CD4-positive, alpha-beta T cell treated with Interferon gamma for 1 hour (primary cell): Measurements from ENCODE around the gene ANKMY1.

Experiments
- DNase-seq: peaks from one replicate; pipeline ENCODE4 v3.0.0-alpha.2; 2020

Gene ANKMY1

DNA sequence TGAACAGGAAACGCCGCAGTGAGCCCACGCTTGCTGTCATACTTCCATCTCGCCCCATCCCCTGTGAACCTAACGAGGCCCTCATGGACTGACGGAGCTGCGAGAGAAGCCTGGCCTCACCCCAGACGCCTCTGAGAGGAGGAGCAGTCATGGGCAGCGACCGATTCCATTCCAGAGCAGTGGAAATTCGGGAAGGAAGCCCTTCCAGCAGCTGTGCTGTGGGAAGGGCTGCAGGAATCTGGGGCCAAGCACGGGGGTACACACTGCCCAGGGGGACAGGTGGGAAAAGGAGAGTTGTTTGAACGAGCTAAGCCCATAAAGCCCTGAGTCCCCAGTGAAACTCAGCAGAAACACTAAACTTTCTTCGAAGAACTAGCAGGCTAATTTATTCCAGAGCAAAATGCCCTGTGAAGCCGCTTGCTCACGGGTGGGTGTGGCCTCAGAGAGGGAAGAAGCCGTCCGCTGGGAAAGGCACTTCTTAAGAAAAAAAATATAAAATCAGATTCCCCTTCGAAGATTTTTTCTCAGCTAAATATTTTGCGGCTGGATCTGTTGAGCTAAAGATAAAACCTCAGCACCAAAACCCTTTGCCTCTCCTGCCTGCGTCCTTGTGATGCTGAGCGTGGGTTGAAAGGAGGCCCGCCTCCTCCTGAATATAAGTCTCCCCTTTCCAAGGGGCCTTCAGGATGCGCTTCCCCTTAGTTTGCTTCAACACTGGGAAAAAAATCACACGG, 38.2 kb downstream of the ANKMY1 start:
- no peak for DNase-seq

DNA sequence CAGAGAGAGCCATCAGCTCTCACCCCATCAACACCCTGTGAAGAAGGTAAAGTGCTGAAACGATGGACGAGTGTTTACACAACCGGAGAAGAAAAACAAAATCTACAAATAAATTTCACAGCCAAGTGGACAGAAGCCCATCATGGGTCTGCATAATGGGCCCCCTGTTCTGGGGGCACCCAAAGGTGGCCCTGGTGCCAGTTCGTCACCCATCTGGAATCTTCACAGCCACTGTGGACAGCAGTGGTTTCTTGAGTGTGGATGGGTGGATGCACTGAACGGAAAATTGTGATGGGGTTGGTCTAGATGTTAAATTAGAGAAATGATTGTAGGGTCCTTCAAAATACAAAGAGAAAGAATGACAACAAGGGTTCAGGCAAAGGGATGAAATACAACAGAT, 38.8 kb downstream of the ANKMY1 start:
- DNase-seq, result no peak

DNA sequence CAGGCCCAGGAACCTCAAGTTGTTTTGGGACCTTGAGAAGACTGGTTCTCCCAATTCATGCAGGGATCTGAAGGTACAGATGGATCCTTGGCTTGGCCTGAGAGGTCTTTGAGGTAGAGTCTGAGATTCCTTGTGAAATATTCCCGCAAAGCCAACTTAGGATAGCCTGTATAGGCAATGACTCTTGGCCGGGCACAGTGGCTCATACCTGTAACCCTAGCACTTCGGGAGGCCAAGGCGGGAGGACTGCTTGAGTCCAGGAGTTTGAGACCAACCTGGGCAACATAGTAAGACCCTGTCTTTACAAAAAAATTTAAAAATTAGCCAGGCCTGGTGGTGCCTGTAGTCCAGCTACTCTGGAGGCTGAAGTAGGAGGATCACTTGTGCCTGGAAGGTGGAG, 40.4 kb downstream of the ANKMY1 start:
- DNase-seq, result no peak

DNA sequence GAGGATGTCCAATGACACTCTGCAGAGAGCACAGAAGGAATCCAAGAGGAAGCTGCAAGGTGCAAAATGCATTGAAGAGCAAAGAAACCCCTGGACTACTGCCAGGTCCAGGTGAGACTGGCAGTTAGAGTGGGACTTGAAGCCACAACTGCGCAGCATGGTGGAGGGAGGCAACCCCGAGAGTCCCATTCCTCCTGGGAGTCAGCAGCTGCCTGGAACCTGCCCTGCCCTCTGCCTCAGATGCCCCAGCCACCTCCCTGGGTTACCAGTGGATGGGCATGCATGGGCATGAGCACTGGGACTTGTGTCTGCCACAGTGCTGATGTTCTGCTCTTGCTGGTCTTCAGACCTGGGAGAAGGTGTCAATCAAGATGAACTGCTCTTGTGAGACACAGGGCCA, 43.2 kb downstream of the ANKMY1 start:
- no peak for DNase-seq

DNA sequence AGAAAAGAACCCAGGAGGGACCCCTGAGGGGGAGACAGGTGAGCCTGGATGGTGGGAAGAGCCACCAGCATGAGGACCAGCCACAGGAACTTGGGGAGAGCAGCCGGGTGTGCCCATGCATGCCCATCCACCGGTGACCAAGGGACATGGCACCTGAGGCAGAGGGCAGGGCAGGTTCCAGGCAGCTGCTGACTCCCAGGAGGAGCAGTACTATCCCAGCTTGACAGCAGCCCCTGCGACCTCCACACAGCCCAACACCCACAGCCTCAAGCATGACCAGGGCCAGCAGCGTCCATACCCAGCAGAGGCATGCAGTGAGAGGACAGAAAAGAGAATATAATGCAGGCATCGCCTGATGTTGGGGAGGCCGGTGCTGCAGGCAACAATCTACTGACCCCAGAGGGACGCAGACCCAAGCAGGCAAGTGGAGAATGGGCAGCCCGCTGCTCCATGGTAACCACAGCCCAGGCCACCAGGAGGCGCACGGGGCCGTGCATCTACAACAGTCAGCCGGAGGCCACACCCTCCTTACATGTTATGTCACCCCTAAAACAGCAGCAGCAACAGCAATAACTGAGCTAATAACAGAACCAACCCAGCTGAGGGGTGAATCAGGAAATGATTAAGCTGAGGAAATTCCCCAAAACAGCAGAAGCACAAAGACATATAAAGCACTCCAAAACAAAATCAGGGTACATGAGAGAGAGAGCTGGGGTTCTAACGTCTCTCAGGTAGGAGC, 44.1 kb downstream of the ANKMY1 start:
- peak; percentile 84 for DNase-seq

DNA sequence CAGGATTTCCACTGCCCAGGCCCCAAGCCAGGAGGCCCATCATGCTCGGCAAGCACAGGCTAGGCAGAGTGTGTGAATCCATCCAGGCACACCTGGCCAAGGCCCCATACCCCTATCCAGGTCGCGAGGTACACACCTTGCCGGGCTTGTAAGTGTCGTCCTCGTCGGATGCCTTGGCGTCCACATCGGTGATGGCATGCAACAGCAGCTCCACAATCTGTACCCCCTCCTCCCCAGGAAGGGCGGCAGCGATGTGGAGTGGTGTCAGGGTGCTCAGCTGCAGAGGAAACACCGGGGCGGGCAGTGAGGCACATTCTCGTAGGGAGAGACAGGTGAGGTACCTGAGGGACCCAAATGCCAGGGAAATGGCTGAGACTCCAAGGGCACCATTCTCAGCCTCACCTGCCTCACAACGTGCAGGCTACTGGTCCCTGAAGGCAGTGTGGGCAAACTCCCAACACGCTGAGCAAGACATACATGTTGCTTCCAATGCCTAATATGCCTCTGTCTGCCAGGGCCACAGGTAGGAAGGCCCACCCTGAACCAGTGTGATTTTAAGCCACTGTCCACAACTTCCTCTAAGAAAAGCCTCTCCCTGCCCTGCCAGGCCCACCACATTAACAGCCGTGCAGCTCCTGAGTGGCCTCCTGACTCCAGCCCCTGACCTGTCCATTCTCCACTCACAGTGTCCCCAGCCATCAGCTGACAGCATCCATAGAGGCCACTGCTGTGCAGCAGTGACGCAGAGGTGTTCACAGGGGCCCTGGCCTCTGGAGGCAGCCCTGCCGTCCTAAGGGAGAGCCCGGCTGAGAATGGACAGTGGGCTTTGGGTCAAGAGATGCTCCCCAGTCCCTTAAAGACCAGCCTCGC, 44.9 kb downstream of the ANKMY1 start:
- DNase-seq, result no peak

DNA sequence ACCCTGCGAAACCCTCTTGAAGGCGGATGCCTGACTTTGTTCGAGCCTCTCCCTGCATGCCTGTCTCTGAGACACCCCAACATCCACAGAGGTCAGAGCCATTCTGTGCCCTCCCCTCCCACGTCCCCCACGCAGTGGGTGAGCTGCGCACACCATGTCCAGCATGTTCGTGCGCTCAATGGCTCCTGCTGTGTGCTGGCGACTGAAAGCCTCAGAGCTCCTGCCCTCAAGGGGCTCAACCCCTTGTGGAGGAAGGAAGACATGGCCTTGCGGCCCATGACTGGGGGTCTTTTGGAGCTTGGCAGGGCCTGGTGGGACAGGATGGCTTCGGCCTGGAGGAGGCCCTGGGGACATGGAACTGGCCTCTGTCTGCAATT, 45.7 kb downstream of the ANKMY1 start:
- no peak for DNase-seq

DNA sequence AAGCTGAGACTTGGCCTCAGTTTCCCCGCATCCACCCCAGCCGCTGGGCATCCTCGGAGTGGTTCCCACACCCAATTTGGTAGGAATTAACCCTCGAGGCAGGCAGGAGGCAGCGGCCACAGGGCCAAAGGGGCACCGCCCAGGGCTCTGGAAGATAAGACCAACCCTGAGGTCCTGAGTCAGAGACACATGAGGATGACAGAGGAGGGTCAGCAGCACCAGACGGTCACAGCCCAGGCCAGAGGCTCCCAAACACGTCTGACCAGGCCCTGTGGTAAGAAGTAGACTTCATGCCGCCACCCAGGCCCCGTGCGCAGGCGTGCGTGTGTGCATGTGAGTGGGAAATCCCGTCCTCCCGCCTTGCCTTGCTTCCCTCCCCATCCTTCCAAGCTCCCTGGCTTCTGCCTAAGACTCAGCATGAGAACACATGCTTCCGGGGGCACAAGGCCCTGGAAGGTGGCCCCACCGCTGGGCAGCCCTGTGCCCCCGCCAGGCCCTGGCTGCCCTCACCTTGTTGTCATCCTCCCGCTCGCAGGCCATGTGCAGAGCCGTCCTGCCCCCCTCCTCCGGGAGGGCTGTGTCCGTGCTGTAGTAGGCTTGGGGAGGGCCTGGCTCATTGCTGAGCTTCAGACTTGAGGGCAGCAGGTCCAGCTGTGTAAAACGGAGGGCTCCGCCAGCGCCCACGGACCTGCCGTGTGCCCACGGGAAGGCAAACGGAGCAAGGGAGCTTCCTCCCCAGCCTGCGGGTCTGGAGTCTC, 46.3 kb downstream of the ANKMY1 start:
- no peak for DNase-seq

DNA sequence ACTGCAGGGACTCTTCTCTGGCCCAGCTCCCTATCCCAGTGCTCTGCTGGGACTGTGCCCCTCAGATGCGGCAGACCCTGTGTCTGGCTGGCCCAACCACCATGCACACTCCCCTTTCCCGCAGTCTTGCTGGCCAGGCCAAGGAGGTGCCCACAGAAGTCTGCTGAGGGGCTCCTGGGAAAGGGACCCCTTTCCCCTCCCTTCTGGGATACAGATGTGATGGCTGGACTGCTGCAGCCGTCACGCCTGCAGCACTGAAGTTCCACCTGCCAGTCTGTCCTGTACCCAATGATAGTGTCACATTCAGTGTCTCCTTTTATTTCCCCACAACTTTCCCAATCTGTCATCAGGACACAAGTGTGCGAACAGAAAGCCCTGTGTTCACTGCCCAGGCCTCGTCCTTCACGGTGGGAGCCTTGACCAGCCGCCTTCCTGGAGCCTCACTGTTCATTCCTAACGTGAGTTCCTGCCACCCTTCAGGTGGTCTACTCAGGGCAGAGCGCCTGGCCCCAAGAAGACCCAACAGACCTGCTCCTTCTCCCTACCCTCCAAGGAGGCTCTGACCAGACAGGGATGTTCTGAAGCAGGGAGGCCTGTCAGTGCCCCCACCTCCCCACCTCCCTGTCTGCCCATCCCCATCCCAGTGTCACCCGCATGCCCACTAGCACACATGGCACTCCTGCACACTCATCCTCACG, 47.1 kb downstream of the ANKMY1 start:
- DNase-seq, result no peak

DNA sequence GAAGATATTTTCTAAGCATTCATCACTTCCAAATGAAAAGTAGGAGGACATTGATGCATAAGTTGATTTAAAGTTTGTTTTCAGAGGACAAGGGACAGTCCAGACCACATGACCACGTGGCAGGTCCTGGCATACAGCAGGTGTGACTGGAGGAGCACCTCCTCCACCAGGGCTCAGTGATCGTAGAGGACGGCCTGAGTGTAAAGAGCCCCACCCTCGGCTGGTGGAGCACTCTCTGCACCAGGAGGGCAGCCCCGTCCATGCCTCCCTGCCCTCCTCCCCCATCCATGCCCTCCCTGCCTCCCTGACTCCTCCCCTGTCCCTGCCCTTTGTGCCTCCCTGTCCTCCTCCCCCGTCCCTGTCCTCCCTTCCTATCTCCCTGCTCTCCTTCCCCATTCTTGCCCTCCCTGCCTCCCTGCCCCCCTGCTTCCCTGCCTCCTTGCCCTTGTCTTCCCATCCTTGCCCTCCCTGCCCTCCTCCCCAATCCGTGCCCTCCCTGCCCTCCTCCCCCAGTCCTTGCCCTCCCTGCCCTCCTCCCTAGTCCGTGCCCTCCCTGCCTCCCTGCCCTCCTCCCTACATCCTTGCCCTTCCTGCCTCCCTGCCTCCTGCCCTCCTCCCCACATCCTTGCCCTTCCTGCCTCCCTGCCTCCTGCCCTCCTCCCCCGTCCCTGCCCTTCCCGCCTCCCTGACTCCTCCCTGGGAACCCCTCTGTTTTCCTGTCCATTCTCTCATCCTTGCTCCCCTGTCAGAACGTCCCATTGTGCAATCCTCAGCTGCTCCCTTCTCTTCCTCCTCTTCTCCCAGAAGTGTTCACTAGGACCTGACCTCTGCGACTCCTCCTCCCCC, 47.9 kb downstream of the ANKMY1 start:
- DNase-seq, result no peak

DNA sequence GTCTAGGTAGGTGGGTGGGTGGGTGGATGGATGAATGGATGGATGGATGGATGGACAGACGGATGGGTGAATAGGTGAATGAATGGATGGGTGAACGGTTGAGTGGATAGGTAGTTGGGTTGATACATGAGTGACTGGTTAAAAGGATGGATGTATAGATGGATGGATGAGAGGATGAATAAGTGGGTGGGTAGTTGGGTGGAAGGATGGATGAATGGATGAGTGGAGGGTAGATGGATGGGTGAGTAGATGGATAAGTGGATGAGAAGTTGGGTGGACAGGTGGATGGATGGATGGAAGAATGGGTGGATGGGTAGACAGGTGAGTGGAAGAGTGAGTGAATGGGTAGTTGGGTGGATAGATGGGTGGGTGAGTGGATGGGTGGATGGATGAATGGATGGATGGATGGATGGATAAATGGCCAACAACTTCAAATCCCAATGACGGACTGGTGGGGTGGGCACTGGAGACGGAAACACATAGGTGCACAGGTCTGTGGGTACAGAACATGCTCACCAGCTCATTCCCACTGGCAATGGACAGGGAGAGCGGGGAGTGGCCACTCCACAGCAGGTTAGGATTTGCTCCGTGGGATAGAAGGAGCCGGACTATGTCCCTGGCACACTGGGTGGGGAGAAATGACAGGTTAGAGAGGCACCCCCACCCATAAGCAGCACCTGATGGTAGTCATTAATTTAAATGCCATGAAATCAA, 48.8 kb downstream of the ANKMY1 start:
- DNase-seq, result no peak

DNA sequence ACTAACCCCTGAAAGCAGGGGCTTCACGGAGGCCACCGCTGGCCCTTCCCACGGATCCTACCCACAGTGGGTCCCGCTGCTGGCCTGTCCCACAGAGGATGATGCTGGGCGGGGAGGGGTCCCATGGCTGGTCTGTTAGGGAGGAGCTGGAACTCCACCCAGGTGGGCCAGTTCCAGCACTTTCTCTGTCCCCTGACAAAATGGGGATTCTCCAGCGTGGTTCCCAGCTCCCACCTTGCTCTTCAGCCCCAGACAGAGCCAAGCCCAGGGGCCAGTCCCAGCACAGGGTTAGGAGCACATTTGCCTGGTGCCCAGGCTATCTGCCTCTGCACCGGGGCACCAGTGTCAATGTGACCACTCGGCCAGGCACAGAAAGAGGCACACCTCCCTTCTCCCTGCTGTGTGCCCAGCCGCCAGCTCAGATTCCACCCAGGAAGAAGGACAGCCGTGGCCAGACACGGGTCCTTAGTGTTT, 50.0 kb downstream of the ANKMY1 start:
- DNase-seq, result no peak

DNA sequence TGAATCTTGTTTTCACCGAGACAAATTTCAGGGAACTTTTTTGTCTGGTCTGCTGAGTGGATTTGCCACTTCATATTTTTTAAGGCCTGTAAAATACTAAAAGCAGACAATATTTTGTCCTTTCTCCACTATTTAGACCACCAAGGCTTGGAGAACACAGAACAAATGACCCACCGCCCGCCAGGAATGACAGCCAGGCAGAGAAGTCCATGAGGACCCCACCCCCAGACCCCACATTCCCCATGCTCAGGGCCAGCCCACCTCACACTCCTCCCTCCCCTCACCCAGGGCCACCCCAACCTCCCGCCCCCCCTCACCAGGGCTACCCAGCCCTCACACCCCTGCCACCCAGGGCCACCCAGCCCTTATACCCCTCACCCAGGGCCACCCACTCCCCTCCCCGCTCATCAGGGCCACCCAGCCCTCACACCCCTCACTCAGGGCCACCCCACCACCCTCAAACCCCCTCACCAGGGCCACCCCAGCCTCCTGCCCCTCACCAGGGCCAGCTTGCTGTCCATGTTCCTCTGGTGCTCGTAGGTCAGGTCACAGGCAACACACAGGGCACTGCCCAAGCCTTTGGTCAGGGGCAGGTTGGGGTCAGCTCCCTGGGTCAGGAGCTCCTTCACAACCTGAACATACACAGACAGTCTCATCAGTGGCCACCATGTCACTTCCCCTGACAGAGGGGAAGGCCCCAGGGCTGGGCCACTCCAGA, 50.6 kb downstream of the ANKMY1 start:
- DNase-seq, result no peak

DNA sequence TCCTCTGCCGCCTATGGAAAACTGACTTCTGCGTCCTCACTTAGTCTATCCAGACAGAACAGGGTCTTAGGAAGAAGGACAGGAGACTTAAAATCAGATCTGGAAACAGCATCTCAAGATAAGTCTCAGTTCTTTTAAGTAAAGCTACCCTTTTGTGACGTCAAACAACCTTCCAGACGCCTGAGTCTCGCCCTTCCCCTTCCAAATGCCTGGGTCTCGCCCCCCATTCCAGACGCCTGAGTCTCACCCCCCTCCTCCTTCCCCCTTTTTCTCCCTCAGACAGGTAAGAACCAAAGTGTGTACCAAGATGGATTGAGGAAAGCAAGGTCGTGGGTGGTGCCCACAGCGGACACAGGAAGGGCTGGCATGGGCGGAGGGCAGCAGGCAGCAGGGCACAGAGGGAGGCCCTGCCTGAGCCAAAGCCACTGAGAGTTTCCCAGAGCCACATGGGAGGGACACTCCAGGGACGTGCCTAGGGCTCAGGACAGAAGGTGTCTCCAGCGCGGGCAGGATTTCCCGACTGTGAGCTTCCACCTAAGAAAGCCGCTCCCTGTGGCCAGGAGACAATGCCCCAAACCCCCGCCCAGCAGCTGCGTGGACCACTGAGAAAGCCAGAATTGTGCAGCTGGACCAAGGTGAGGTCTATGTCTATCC, 51.3 kb downstream of the ANKMY1 start:
- no peak for DNase-seq

DNA sequence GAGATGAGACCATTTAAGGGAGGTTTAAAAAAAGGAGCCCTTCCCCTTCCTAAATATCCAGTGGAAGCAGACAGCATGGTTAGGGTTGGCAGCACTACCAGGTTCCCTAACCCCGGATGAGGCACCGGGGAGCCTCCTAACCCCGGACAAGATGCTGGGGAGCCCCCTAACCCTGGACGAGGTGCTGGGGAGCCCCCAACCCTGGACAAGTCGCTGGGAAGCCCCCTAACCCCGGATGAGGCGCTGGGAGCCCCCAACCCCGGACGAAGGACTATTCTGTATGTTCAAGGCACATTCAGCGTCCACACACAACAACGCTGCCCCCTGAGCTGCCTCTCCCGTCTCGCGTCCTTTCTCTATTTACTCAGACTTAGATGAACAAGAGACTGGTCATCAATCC, 51.9 kb downstream of the ANKMY1 start:
- DNase-seq, result no peak

DNA sequence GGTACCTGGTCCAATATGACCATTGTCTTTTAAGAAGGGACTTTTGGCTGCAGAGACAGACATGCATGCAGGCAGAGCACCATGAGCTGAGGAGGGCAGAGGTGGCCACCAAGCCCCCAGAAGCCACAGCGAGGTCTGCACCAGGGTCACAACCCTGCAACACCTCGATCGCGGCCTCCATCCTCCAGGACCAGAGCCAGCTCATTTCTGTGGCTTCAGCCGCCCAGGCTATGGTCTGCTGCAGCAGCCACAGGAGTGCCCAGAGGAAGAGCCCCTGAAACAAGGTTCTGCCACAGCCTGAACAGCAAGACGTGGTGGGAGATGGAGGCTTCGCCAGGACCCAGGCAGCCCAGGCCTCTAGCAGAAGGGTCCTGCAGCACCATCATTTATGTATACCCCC, 53.9 kb downstream of the ANKMY1 start:
- DNase-seq, result no peak

DNA sequence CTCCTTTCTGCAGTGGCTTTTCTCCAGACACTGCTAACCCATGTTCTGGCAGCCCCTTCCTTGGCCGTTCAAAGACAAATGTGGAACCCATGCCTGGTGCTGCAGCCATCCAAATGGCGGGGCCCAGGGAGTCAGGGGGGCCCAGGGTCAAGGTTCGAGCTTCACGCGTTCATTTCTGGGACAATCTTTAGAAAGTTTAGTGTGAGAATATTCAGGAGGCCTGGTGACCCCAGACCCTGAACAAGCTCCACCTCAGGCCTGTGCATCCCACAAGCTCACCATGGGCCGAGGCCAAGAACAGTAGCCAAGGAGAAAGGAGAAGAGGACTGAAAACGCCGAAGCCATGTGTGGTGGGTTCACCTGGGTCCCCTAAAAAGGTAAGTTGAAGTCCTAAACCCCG, 54.4 kb downstream of the ANKMY1 start:
- no peak for DNase-seq

DNA sequence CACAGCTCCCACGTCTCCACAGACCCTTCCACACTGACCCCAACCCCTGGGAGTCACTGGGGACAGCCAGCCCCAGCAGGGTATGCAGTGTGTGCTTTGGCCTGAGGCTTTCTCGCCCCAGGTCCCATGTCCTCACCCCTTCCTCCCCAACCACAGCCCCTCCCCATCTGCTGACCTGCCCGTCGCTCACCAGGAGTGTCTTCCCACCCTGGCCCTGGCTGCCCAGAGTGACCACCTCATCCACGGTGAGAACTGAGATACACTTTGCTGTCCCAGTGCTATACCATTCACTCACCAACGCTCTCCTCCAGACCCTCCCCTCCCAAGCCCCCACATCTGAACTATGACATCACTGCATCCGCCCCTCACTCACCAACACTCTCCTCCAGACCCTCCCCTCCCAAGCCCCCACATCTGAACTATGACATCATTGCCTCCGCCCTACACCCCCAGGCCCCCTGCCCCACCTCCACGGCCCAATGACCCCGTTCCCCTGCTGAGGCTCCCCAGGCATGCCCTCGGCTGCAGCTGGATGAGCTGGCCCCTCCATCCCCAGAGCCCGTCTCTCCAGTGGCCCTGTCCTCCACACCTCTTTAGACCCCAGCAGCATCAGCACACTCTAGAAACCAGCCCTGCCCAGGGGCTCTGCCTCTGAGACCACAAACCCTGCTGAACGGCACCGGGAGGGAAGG, 55.2 kb downstream of the ANKMY1 start:
- DNase-seq, result no peak

DNA sequence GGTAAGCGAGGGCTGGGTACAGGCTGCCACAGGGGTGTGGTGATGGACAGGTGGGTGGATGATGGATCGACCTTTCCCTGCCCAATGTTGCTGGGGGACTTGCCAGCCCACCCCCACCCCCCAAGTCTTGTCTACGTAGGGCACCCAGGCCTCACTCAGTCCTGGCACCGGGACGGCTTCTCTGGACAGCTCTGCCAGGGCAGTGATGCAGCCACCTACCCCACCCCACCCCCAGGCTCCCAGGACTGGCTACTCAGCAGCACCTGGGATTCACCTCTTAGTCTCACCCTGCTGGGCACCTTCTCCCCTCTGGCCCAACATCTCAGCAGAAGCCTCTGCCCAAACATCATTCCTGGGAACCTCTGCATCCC, 55.7 kb downstream of the ANKMY1 start:
- DNase-seq, result no peak
